ENCODE measurements around the gene TOR1A.

- TF ChIP-seq CTCF (IDR thresholded peaks at IDR 0.05): no peak
- no peak for TF ChIP-seq POLR2A (IDR thresholded peaks at IDR 0.05)
- TF ChIP-seq POLR2AphosphoS5 (IDR thresholded peaks at IDR 0.05): no peak
- no peak for TF ChIP-seq EP300 (IDR thresholded peaks at IDR 0.05)
These were observed 36.9 kb upstream of the TOR1A start for GRCh38 chr9:129860653-129861446.

Measured in gastroesophageal sphincter (tissue), 3 donors.